ENCODE measurements around the gene MAML2. TPM values are rescaled to one million over a fixed set of nuclear protein-coding genes. Genes with fewer than 3 reads are reported as not detected.

The MAML2 gene
- total and polyA plus RNA-seq, 2 of the 8 experiments (the other 6 are each of a cell fraction or from before 2014, with no cell fraction given), result 3.8 to 6.6 TPM

- Histone ChIP-seq H3K27ac (ENCODE audit: low read depth, low read length) (no peak overlapping the region), H3K79me1 (ENCODE audit: low read depth, low read length) (no peaks in the 10 kb centered on the region), H4K5ac (ENCODE audit: insufficient read length, low read depth, low read length) (no peak overlapping the region), H2BK15ac (ENCODE audit: low read length) (no peak overlapping the region), H3K14ac (ENCODE audit: insufficient read length) (no peak overlapping the region), H2BK120ac (replicated peaks; ENCODE audit: low read depth, low read length) (no peak overlapping the region), H2AK5ac (ENCODE audit: low read depth, low read length) (no peak overlapping the region), H3K9me3 (ENCODE audit: insufficient read depth in 2 of 2, low read depth in 1 of 2, low read length in 1 of 2) (no peaks in the 10 kb centered on the region), H2BK5ac (ENCODE audit: low read depth, low read length) (no peak overlapping the region), H3K23me2 (ENCODE audit: low read depth, low read length) (no peaks in the 10 kb centered on the region), H3K79me2 (ENCODE audit: control insufficient read depth in 1 of 2, insufficient read depth in 2 of 2, low read length in 2 of 2) (no peaks in the 10 kb centered on the region), H2BK20ac (ENCODE audit: low read length) (no peak overlapping the region), H2AFZ (ENCODE audit: low read length) (no peak overlapping the region), H4K8ac (ENCODE audit: extremely low read depth, insufficient read depth, low read length) (no peak overlapping the region), H3K4me3 (ENCODE audit: extremely low read depth in 1 of 4, insufficient read depth in 2 of 4, low read depth in 3 of 4, low read length in 4 of 4) (no peak overlapping the region), H3K27me3 (replicated peaks in 1 of 4; ENCODE audit: control insufficient read depth in 3 of 4, extremely low read depth in 1 of 4, insufficient read depth in 3 of 4, low read length in 3 of 4) (no peaks in the 10 kb centered on the region), H4K20me1 (replicated peaks in 1 of 2; ENCODE audit: control insufficient read depth in 1 of 2, insufficient read depth in 2 of 2, low read length in 2 of 2) (no peaks in the 10 kb centered on the region), H3K18ac (ENCODE audit: extremely low read depth, low read length) (no peak overlapping the region), H3K56ac (replicated peaks; ENCODE audit: insufficient read length, low read depth, low read length) (no peak overlapping the region), H4K91ac (replicated peaks; ENCODE audit: insufficient read length, low read length) (no peak overlapping the region), H3K23ac (ENCODE audit: insufficient read length) (no peak overlapping the region), H3K4me2 (ENCODE audit: insufficient read depth in 1 of 2, low read depth in 2 of 2, low read length in 2 of 2) (no peak overlapping the region), H3K9ac (replicated peaks in 1 of 4; ENCODE audit: extremely low read depth in 1 of 4, low read depth in 3 of 4, low read length in 3 of 4) (no peak overlapping the region), H3K4ac (replicated peaks; ENCODE audit: insufficient read length, low read depth, low read length) (no peak overlapping the region), H2BK12ac (ENCODE audit: low read depth, low read length) (no peak overlapping the region), H3K4me1 (replicated peaks in 1 of 4; ENCODE audit: control insufficient read depth in 3 of 4, insufficient read depth in 4 of 4, low read length in 3 of 4) (no peaks in the 10 kb centered on the region; a peak in 1 of 7 replicates), H3K36me3 (ENCODE audit: control insufficient read depth in 2 of 4, insufficient read depth in 4 of 4, low read length in 3 of 4) (no peaks in the 10 kb centered on the region; a peak in 1 of 8 replicates)
- CTCF ChIA-PET (ENCODE audit: partially characterized antibody), result no interaction called here
- FAIRE-seq (no peak), DNase-seq (ENCODE audit: low read depth in 1 of 2, low spot score in 2 of 2) (no peak)
- TF ChIP-seq MAX (IDR thresholded peaks at IDR 0.05), result no peak
- no peak for TF ChIP-seq ASH2L (IDR thresholded peaks at IDR 0.05; ENCODE audit: low read length)
- TF ChIP-seq BACH1 (IDR thresholded peaks at IDR 0.05; ENCODE audit: low read length), result no peak
- TF ChIP-seq EGR1 (IDR thresholded peaks at IDR 0.05; ENCODE audit: borderline replicate concordance, low read depth, low read length), result no peak
- no peak for TF ChIP-seq KDM5A (IDR thresholded peaks at IDR 0.05; ENCODE audit: low read length)
- no peak for TF ChIP-seq CTBP2 (IDR thresholded peaks at IDR 0.05; ENCODE audit: borderline replicate concordance, insufficient read depth, insufficient read length, low read length)
- TF ChIP-seq TEAD4 (IDR thresholded peaks at IDR 0.05; ENCODE audit: low read depth, low read length), result no peak
- POLR2A ChIA-PET (ENCODE audit: partially characterized antibody), result no interaction called here
- 93% methylated on average over 6 of the region's 6 CpGs; no CpG with 5 or more reads in 1 of the 2 experiments for WGBS, 2 experiments (ENCODE audit: extremely low coverage in 1 of 2, insufficient coverage in 1 of 2, insufficient read length in 1 of 2, insufficient replicate concordance in 2 of 2, low coverage in 1 of 2, low lambda C conversion rate in 2 of 2, missing lambda C conversion rate in 1 of 2)
These were observed 269.5 kb downstream of the MAML2 start for GRCh38 chr11:96073536-96073935.
